Measurements from ENCODE around the gene RNF212.

DNA sequence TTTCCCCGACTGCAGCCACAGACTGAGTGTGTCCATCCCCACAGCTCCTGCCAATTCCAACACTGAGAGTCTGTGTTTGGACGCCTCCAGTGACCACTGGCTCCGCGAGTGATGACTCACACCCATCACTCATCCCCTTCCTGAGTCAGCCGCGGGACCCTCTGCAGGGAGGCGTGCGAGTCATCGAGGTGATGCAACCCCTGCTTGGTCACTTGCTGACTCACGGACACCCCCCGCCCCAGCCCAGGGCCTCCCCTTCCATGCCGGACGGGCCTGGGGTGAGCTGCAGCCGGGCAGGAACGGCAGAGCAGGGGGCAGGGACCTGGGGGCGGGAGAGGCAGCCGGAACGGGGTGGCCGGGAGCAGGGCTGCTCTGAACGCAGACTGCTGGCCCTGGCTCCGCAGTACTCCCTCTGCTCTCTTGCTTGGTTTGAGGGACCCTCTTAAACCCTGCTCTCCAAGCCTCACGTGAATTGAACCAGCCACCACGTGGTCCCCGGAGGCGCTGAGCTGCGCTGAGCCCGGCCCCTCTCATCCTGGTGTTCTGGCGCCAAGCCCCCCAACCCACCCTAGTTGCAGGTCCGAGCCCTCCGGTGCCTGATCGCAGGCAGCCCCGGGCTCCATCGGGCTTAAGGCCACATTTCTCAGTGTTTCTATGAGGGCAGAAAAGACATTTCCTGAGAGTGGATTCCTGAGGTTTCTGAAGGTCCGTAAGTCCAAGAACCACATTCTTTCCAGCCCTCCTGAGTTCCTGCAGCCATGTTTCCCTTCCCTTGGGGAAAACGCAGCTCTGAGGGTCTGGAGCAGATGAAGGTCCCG lies 69.5 kb downstream of the RNF212 start:
- TF ChIP-seq POLR2AphosphoS5 (IDR thresholded peaks at IDR 0.05; ENCODE audit: borderline replicate concordance, low read depth, low read length) = no peak
- TF ChIP-seq FOXP2 (optimal IDR thresholded peaks at IDR 0.05; ENCODE audit: control extremely low read depth, extremely low read length, insufficient read depth) = no peak
- no peak for TF ChIP-seq EZH2 (IDR thresholded peaks at IDR 0.05)

All from SK-N-MC (cell line).